ENCODE results near the gene PLEKHO1.
A peak's percentile ranks its signal among the peaks of the same experiment; 100 is the strongest.
"Not testable (repeated sequence)": the region's sequence is repeated elsewhere in the genome, so short reads cannot be mapped to it uniquely, and the experiment has no call there.

PLEKHO1 gene

GRCh38 chr1:150149271-150150132 lies at the start of gene PLEKHO1:
Gene PLEKHO1, plus strand, starts transcription at chr1:150149916. Its CDS starts 342 bp downstream, at chr1:150150258.
- DNase-seq (ENCODE audit: low read depth), result peak; percentile 82

- DNase-seq (ENCODE audit: low read depth), result no peak
Observed at GRCh38 chr1:150102986-150103385, 46.7 kb upstream of the PLEKHO1 start.

GRCh38 chr1:150106341-150106740 lies 43.4 kb upstream of the PLEKHO1 start:
- no peak for DNase-seq (ENCODE audit: low read depth)

- no peak for DNase-seq (ENCODE audit: low read depth)
Observed at GRCh38 chr1:150109586-150109985, 40.1 kb upstream of the PLEKHO1 start.

GRCh38 chr1:150110116-150110515 lies 39.6 kb upstream of the PLEKHO1 start:
- DNase-seq (ENCODE audit: low read depth), result no peak

- no peak for DNase-seq (ENCODE audit: low read depth)
Observed at GRCh38 chr1:150111670-150112069, 38.0 kb upstream of the PLEKHO1 start.

- no peak for DNase-seq (ENCODE audit: low read depth)
Observed at GRCh38 chr1:150115121-150115520, 34.6 kb upstream of the PLEKHO1 start.

- no peak for DNase-seq (ENCODE audit: low read depth)
Observed at GRCh38 chr1:150118716-150119115, 31.0 kb upstream of the PLEKHO1 start.

- DNase-seq (ENCODE audit: low read depth), result no peak
Observed at GRCh38 chr1:150121236-150121862, 28.4 kb upstream of the PLEKHO1 start.

GRCh38 chr1:150126811-150127210 lies 22.9 kb upstream of the PLEKHO1 start:
- DNase-seq (ENCODE audit: low read depth), result no peak

GRCh38 chr1:150127464-150127863 lies 22.3 kb upstream of the PLEKHO1 start:
- DNase-seq (ENCODE audit: low read depth), result no peak

- peak; percentile 25 for DNase-seq (ENCODE audit: low read depth)
Observed at GRCh38 chr1:150127868-150128267, 21.8 kb upstream of the PLEKHO1 start.

- DNase-seq (ENCODE audit: low read depth), result no peak
Observed at GRCh38 chr1:150132372-150132771, 17.3 kb upstream of the PLEKHO1 start.

GRCh38 chr1:150134537-150134936 lies 15.2 kb upstream of the PLEKHO1 start:
- no peak for DNase-seq (ENCODE audit: low read depth)

- DNase-seq (ENCODE audit: low read depth), result not testable (repeated sequence)
Observed at GRCh38 chr1:150135400-150135799, 14.3 kb upstream of the PLEKHO1 start.

- no peak for DNase-seq (ENCODE audit: low read depth)
Observed at GRCh38 chr1:150138044-150138443, 11.7 kb upstream of the PLEKHO1 start.

GRCh38 chr1:150141452-150141851 lies 8.3 kb upstream of the PLEKHO1 start:
- DNase-seq (ENCODE audit: low read depth), result no peak

GRCh38 chr1:150142083-150142482 lies 7.6 kb upstream of the PLEKHO1 start:
- DNase-seq (ENCODE audit: low read depth), result no peak

GRCh38 chr1:150144606-150145005 lies 5.1 kb upstream of the PLEKHO1 start:
- no peak for DNase-seq (ENCODE audit: low read depth)

GRCh38 chr1:150146016-150146415 lies 3.7 kb upstream of the PLEKHO1 start:
- DNase-seq (ENCODE audit: low read depth), result not testable (repeated sequence)

GRCh38 chr1:150146849-150147542 lies 2.7 kb upstream of the PLEKHO1 start:
- DNase-seq (ENCODE audit: low read depth), result no peak

- no peak for DNase-seq (ENCODE audit: low read depth)
Observed at GRCh38 chr1:150148837-150149270, 862 bp upstream of the PLEKHO1 start.
